Activated CD8-positive, alpha-beta memory T cell treated with anti-CD3 and anti-CD28 coated beads, Interleukin-2, amount 50 U/mL, for 24 hours (primary cell): ENCODE results near the gene FTCD.
"Not testable (repeated sequence)": the region's sequence is repeated elsewhere in the genome, so short reads cannot be mapped to it uniquely, and the experiment has no call there.

Experiments used
- DNase-seq: peaks from one replicate; pipeline ENCODE4 v3.0.0-alpha.2; 2020; ENCODE audit errors: extremely low read depth

FTCD gene

GRCh38 chr21:46171996-46172862 is 16.9 kb upstream of the FTCD start:
- DNase-seq = no peak

- DNase-seq = no peak
Measured at GRCh38 chr21:46171585-46171984, 16.2 kb upstream of the FTCD start.

- DNase-seq = not testable (repeated sequence)
Measured at GRCh38 chr21:46170436-46171193, 15.2 kb upstream of the FTCD start.

GRCh38 chr21:46168659-46169386 is 13.4 kb upstream of the FTCD start:
- DNase-seq = no peak

GRCh38 chr21:46168238-46168637 is 12.9 kb upstream of the FTCD start:
- no peak for DNase-seq

GRCh38 chr21:46165098-46165497 is 9.7 kb upstream of the FTCD start:
- DNase-seq = no peak

- DNase-seq = no peak
Measured at GRCh38 chr21:46163380-46163779, 8.0 kb upstream of the FTCD start.

GRCh38 chr21:46161633-46162592 is 6.5 kb upstream of the FTCD start:
- DNase-seq = no peak

- DNase-seq = no peak
Measured at GRCh38 chr21:46160907-46161632, 5.7 kb upstream of the FTCD start.

- no peak for DNase-seq
Measured at GRCh38 chr21:46160657-46160906, 5.2 kb upstream of the FTCD start.

GRCh38 chr21:46159841-46160656 is 4.7 kb upstream of the FTCD start:
- no peak for DNase-seq

GRCh38 chr21:46159390-46159789 is 4.0 kb upstream of the FTCD start:
- DNase-seq = no peak

- DNase-seq = no peak
Measured at GRCh38 chr21:46158666-46159300, 3.4 kb upstream of the FTCD start.

- DNase-seq = no peak
Measured at GRCh38 chr21:46157987-46158451, 2.6 kb upstream of the FTCD start.

GRCh38 chr21:46157396-46157986 is 2.1 kb upstream of the FTCD start:
- no peak for DNase-seq

GRCh38 chr21:46156678-46157077 is 1.3 kb upstream of the FTCD start:
- DNase-seq = no peak

GRCh38 chr21:46156378-46156645 is 933 bp upstream of the FTCD start:
- DNase-seq = no peak

GRCh38 chr21:46154955-46155513 is 345 bp downstream of the FTCD start:
- no peak for DNase-seq
